HEK293 (cell line): Measurements from ENCODE around the gene LMF1.

Experiments
- CTCF ChIA-PET: fragments of 350-600 bp; formaldehyde crosslinking; extraction: SDS; loops from one replicate; lab custom pipeline; 2021; ENCODE audit warnings: antibody characterized with exemption; lab: Yijun Ruan, JAX
- POLR2A ChIA-PET: fragments of 300-600 bp; formaldehyde crosslinking; extraction: SDS; loops from one replicate; lab custom pipeline; 2020; ENCODE audit warnings: antibody characterized with exemption, inconsistent platforms; lab: Yijun Ruan, JAX
- H3K27ac ChIP-seq: fragments of 200-500 bp; sonication (Bioruptor generic); 2 replicates; pipeline ENCODE4 v1.5.1; 2014; ENCODE audit warnings: low read depth, low read length, control low read depth, inconsistent platforms; ENCODE audit errors: extremely low read depth
- H3K36me3 ChIP-seq, 2 experiments: fragments of 200-500 bp in 1 of 2; sonication (Bioruptor generic) in 1 of 2; 1 replicate in 1 of 2; 2 replicates in 1 of 2; pipeline ENCODE4 v1.5.1; 2014 to 2017; ENCODE audit warnings: inconsistent platforms in 2 of 2, low read length in 2 of 2; ENCODE audit not compliant: control insufficient read depth in 2 of 2, insufficient read depth in 1 of 2
- H3K4me1 ChIP-seq: fragments of 200-500 bp; sonication (Bioruptor generic); 2 replicates; pipeline ENCODE4 v1.5.1; 2014; ENCODE audit warnings: mild to moderate bottlenecking, low read length, inconsistent platforms; ENCODE audit not compliant: control insufficient read depth, insufficient read depth
- H3K4me3 ChIP-seq: 2 replicates; pipeline ENCODE4 v1.5.1; 2011; ENCODE audit warnings: low read depth, mild to moderate bottlenecking, control low read depth, low read length, moderate library complexity
- H3K9me3 ChIP-seq: fragments of 200-500 bp; sonication (Bioruptor generic); 2 replicates; pipeline ENCODE4 v1.5.1; 2014; ENCODE audit warnings: low read depth, low read length, inconsistent platforms; ENCODE audit not compliant: control insufficient read depth, insufficient read depth
- GLIS2 ChIP-seq: fragments of 450-650 bp; formaldehyde crosslinking; IDR thresholded peaks from 2 replicates; pipeline ENCODE4 v1.5.1; 2016; ENCODE audit warnings: missing biosample characterization, missing genetic modification characterization
- HOXD13 ChIP-seq: sonication (generic); formaldehyde crosslinking; IDR thresholded peaks from 2 replicates; pipeline ENCODE4 v1.8.0; 2022; ENCODE audit warnings: missing genetic modification reagents, borderline replicate concordance
- ZBTB20 ChIP-seq: fragments of 450-650 bp; formaldehyde crosslinking; IDR thresholded peaks from 2 replicates; pipeline ENCODE4 v1.5.1; 2016; ENCODE audit warnings: missing biosample characterization, missing genetic modification characterization
- ZFP41 ChIP-seq: fragments of 450-650 bp; formaldehyde crosslinking; IDR thresholded peaks from 2 replicates; pipeline ENCODE4 v1.5.1; 2016; ENCODE audit warnings: missing biosample characterization, missing genetic modification characterization, borderline replicate concordance
- ZIC2 ChIP-seq: fragments of 450-650 bp; formaldehyde crosslinking; IDR thresholded peaks from 2 replicates; pipeline ENCODE4 v1.5.1; 2016; ENCODE audit warnings: missing biosample characterization, missing genetic modification characterization
- ZNF121 ChIP-seq: fragments of 450-650 bp; formaldehyde crosslinking; IDR thresholded peaks from 2 replicates; pipeline ENCODE4 v1.5.1; 2016; ENCODE audit warnings: missing biosample characterization, missing genetic modification characterization
- ZNF146 ChIP-seq: fragments of 450-650 bp; formaldehyde crosslinking; IDR thresholded peaks from 2 replicates; pipeline ENCODE4 v1.5.1; 2016; ENCODE audit warnings: missing biosample characterization, missing genetic modification characterization
- ZNF302 ChIP-seq: fragments of 450-650 bp; formaldehyde crosslinking; IDR thresholded peaks from 2 replicates; pipeline ENCODE4 v1.5.1; 2016; ENCODE audit warnings: missing biosample characterization, missing genetic modification characterization, low read depth
- ZNF391 ChIP-seq: fragments of 450-650 bp; formaldehyde crosslinking; IDR thresholded peaks from 2 replicates; pipeline ENCODE4 v1.5.1; 2016; ENCODE audit warnings: low read depth, missing biosample characterization, missing genetic modification characterization, borderline replicate concordance
- ZNF416 ChIP-seq: fragments of 450-650 bp; formaldehyde crosslinking; IDR thresholded peaks from 2 replicates; pipeline ENCODE4 v1.5.1; 2016; ENCODE audit warnings: missing biosample characterization, missing genetic modification characterization
- ZNF433 ChIP-seq: fragments of 450-650 bp; formaldehyde crosslinking; IDR thresholded peaks from 2 replicates; pipeline ENCODE4 v1.5.1; 2016; ENCODE audit warnings: missing biosample characterization, missing genetic modification characterization, low read depth
- ZNF510 ChIP-seq: fragments of 450-650 bp; formaldehyde crosslinking; IDR thresholded peaks from 2 replicates; pipeline ENCODE4 v1.5.1; 2018; ENCODE audit warnings: mild to moderate bottlenecking, missing genetic modification characterization, missing biosample characterization; ENCODE audit not compliant: insufficient replicate concordance
- ZNF596 ChIP-seq: fragments of 450-650 bp; IDR thresholded peaks from 2 replicates; pipeline ENCODE4 v1.5.0; 2018; ENCODE audit warnings: missing biosample characterization, mild to moderate bottlenecking, missing genetic modification characterization, moderate library complexity
- ZNF626 ChIP-seq: fragments of 450-650 bp; sonication (Bioruptor Pico); formaldehyde crosslinking; IDR thresholded peaks from 2 replicates; pipeline ENCODE4 v1.5.1; 2018; ENCODE audit warnings: missing biosample characterization, missing genetic modification characterization, inconsistent platforms
- ZNF664 ChIP-seq: fragments of 450-650 bp; formaldehyde crosslinking; IDR thresholded peaks from 2 replicates; pipeline ENCODE4 v1.5.1; 2016; ENCODE audit warnings: missing biosample characterization, missing genetic modification characterization
- ZNF701 ChIP-seq: fragments of 450-650 bp; formaldehyde crosslinking; IDR thresholded peaks from 2 replicates; pipeline ENCODE4 v1.5.1; 2016; ENCODE audit warnings: missing biosample characterization, missing genetic modification characterization
- ZNF776 ChIP-seq: fragments of 450-650 bp; formaldehyde crosslinking; IDR thresholded peaks from 2 replicates; pipeline ENCODE4 v1.5.0; 2017; ENCODE audit warnings: missing biosample characterization, missing genetic modification characterization, borderline replicate concordance
- TF ChIP-seq, protein P1 (sequence below): fragments of 450-650 bp; formaldehyde crosslinking; IDR thresholded peaks from 2 replicates; pipeline ENCODE4 v1.5.1; 2016; ENCODE audit warnings: missing biosample characterization, missing genetic modification characterization
- TF ChIP-seq, protein P2 (sequence below): fragments of 450-650 bp; formaldehyde crosslinking; conservative IDR thresholded peaks from 2 replicates; pipeline ENCODE4 v1.5.1; 2016; ENCODE audit warnings: low read depth, missing biosample characterization, missing genetic modification characterization
- TF ChIP-seq, protein P3 (sequence below): fragments of 450-650 bp; formaldehyde crosslinking; IDR thresholded peaks from 2 replicates; pipeline ENCODE4 v1.5.1; 2016; ENCODE audit warnings: missing biosample characterization, missing genetic modification characterization

Gene LMF1

DNA sequence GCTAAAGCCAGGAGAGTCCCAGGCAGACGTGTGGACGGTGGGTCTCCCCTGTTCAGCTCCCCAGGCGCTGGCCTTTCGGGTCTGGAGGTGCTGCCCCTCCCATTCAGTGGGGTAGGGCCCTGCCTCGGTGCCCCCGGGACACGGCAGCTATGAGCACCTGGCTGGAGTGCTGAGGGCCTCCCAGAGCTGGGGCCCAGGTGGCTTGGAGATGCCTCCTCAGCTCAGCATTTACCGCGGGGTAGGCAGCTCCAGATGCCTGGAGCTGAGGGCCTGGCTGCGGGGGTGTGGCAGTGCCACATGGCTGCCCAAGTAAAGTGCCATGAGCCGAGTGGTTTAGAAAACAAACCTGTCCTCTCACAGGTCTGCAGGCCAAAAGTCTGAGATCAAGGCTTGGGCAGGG lies 30.3 kb upstream of the LMF1 start:
- Histone ChIP-seq H3K27ac (no peak overlapping the region), H3K9me3 (no peaks in the 10 kb centered on the region), H3K36me3 (no peaks in the 10 kb centered on the region), H3K4me3 (no peak overlapping the region), H3K4me1 (no peaks in the 10 kb centered on the region)
- POLR2A ChIA-PET, result no interaction called here
- CTCF ChIA-PET, result no interaction called here
- TF ChIP-seq ZNF416 (no peak), ZNF510 (no peak), ZNF701 (tag by site-specific recombination) (no peak), ZNF626 (no peak), ZNF433 (tag by site-specific recombination) (no peak), ZNF302 (tag by site-specific recombination) (no peak)
- TF ChIP-seq, protein P1, sequence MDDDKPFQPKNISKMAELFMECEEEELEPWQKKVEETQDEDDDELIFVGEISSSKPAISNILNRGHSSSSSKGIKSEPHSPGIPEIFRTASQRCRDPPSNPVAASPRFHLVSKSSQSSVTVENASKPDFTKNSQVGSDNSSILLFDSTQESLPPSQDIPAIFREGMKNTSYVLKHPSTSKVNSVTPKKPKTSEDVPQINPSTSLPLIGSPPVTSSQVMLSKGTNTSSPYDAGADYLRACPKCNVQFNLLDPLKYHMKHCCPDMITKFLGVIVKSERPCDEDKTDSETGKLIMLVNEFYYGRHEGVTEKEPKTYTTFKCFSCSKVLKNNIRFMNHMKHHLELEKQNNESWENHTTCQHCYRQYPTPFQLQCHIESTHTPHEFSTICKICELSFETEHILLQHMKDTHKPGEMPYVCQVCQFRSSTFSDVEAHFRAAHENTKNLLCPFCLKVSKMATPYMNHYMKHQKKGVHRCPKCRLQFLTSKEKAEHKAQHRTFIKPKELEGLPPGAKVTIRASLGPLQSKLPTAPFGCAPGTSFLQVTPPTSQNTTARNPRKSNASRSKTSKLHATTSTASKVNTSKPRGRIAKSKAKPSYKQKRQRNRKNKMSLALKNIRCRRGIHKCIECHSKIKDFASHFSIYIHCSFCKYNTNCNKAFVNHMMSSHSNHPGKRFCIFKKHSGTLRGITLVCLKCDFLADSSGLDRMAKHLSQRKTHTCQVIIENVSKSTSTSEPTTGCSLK, result no peak
- TF ChIP-seq, protein P2, sequence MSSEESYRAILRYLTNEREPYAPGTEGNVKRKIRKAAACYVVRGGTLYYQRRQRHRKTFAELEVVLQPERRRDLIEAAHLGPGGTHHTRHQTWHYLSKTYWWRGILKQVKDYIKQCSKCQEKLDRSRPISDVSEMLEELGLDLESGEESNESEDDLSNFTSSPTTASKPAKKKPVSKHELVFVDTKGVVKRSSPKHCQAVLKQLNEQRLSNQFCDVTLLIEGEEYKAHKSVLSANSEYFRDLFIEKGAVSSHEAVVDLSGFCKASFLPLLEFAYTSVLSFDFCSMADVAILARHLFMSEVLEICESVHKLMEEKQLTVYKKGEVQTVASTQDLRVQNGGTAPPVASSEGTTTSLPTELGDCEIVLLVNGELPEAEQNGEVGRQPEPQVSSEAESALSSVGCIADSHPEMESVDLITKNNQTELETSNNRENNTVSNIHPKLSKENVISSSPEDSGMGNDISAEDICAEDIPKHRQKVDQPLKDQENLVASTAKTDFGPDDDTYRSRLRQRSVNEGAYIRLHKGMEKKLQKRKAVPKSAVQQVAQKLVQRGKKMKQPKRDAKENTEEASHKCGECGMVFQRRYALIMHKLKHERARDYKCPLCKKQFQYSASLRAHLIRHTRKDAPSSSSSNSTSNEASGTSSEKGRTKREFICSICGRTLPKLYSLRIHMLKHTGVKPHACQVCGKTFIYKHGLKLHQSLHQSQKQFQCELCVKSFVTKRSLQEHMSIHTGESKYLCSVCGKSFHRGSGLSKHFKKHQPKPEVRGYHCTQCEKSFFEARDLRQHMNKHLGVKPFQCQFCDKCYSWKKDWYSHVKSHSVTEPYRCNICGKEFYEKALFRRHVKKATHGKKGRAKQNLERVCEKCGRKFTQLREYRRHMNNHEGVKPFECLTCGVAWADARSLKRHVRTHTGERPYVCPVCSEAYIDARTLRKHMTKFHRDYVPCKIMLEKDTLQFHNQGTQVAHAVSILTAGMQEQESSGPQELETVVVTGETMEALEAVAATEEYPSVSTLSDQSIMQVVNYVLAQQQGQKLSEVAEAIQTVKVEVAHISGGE (tag by site-specific recombination), result no peak

DNA sequence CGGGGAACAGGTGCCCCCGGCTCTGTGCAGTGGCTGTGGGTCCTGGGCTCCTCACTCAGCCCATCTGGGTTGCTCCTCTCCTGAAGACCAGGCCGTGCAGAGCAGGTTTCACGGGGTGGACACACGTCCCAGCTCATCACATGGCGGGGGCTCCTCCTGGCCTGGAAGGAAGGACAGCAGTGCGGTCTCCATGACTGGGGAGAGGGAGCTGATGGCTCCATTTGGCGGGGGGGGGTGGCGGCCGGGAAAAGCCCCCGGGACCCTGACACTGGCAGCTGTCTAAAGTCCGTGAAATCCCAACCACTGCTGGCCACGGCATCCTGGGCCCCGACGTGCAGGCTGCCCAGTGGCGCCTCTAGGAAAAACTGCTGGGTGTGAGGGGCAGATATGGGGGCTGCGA lies 29.8 kb upstream of the LMF1 start:
- no peaks in the 10 kb centered on the region for H3K4me1 ChIP-seq
- no peak overlapping the region for H3K27ac ChIP-seq
- ChIA-PET CTCF (interaction anchor here (0.6 kb wide), 1 partner anchor 54 kb away, joined by 3 read pairs; no protein-coding TSS in a partner anchor), POLR2A (interaction anchor here (0.6 kb wide), 1 partner anchor 14 kb away, joined by 3 read pairs; no protein-coding TSS in a partner anchor)
- TF ChIP-seq ZNF391 (tag by site-specific recombination) (no peak), ZNF121 (no peak), HOXD13 (CRISPR knock-in tag) (no peak), ZFP41 (tag by site-specific recombination) (no peak), ZNF146 (tag by site-specific recombination) (no peak), ZNF596 (tag by site-specific recombination) (no peak), ZBTB20 (tag by site-specific recombination) (no peak)
- TF ChIP-seq, protein P3, sequence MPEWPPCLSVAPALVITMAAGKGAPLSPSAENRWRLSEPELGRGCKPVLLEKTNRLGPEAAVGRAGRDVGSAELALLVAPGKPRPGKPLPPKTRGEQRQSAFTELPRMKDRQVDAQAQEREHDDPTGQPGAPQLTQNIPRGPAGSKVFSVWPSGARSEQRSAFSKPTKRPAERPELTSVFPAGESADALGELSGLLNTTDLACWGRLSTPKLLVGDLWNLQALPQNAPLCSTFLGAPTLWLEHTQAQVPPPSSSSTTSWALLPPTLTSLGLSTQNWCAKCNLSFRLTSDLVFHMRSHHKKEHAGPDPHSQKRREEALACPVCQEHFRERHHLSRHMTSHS (tag by site-specific recombination), result no peak
- H3K36me3 ChIP-seq, result no peaks in the 10 kb centered on the region
- H3K9me3 ChIP-seq, result no peaks in the 10 kb centered on the region
- no peak overlapping the region for H3K4me3 ChIP-seq

DNA sequence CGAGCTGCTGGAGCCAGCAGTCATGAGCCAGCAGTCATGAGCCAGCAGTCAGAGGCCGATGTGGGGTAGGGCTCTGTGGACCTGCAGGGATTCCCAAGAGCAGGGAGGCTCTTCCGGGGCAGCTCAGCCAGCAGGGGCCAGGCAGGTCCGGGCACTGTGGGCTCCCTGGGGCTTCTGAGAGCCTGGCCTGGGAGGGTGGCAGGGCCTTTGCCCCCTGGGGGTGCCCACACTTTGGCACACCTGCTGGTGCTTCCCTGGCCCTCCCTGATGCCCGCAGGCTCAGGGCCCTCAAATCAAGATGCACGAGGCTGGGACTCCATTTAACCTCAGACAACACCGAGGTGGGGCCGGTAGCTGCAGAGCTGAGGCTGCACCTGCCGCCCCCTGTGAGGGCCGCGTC lies 28.9 kb upstream of the LMF1 start:
- Histone ChIP-seq H3K4me1 (no peaks in the 10 kb centered on the region), H3K4me3 (no peak overlapping the region), H3K36me3 (no peaks in the 10 kb centered on the region), H3K27ac (no peak overlapping the region), H3K9me3 (no peaks in the 10 kb centered on the region)
- TF ChIP-seq ZIC2 (tag by site-specific recombination), result peak; percentile 84
- peak; percentile 21; the same call in 1 of the 2 replicates for TF ChIP-seq GLIS2
- no peak for TF ChIP-seq ZNF776 (tag by site-specific recombination)
- TF ChIP-seq ZNF664 (tag by site-specific recombination), result no peak
- ChIA-PET POLR2A (no interaction called here), CTCF (no interaction called here)
